GM18526 (cell line): Measurements from ENCODE around the gene MRM1.

ENCODE experiments used
- POLR2A ChIP-seq: IDR thresholded peaks from 3 replicates; pipeline ENCODE4 v1.6.1; 2011; ENCODE audit not compliant: insufficient read length; ENCODE audit errors: extremely low read depth

The MRM1 gene

DNA sequence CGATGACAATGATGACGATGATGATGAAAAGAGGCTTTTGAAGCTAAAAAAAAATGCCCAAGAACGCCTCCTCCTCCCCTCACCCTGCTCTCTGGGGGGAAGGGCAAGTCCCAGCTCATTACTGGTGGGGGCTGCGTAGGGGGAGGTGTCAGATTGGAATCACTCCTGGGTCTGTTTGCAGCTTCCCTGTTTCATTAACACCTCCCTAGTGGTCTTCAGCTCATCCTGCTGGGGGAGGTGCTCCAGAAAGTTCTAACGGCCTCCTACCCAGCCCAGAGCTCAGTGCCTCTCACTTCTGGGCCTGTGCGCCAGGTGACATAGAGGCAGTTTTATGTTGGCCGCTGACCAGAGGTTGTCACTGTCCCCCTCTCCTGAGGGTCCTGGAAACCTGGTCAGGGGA lies 12.7 kb downstream of the MRM1 start:
- no peak for TF ChIP-seq POLR2A

DNA sequence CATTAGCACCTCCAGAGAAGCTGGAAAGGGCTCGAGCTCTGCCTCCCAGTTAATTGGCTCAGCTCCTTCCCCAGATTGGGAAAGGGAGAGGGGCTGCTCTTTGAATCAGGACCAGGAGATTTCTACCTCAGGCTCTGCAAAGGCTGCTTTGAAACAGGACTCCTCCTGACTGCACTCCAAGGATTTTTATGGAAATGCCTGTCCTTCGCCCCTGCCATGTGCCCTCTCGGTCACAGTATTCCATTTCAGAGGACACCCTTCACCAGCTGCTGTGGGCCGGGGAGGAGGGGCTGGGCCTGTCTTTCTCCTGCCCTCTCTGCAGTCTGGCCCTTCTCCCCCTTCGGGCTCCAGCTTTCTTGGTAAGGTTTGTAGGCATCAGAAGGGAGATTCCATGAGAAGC lies 13.6 kb downstream of the MRM1 start:
- TF ChIP-seq POLR2A, result no peak

DNA sequence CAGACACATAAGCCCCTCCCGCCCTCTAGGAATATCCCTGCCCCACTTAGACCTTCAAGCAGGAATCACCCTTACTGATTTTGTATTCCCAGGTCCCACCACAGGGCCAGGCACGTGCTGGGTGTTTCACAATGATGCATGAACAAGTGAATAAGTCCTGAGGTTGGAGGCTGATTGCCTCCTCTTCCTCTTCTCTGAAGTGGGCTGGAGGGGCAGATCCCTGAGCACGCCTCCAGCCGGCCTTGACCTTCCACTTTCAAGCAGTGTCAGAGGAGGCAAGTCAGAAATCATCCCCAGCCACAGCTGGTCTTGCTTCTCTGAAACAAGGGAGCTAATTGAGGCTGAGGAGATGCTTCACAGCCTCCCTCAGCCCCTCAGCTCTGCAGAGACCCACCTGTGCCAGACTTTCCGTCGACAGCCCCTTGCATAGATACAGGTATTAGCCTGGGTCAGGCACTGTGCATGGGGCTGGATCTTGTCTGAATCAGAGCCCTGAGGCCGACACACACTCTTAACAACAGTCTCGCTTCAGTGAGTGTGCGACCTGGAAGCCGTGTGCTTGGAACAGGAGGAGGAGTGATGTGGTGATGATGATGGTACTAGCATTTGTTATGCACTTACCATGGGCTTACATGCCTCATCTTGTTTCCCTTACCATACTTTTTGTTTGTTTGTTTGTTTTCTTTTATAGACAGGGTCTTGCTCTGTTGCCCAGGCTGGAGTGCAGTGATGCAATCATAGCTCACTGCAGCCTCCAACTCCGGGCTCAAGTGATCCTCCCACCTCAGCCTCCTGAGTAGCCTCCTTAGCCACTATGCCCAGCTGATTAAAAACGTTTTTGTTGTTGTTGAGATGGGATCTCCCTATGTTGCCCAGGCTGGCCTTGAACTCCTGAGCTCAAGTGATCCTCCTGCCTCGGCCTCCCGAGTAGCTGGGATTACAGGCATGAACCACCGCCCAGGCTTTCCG lies 15.0 kb downstream of the MRM1 start:
- TF ChIP-seq POLR2A, result no peak

DNA sequence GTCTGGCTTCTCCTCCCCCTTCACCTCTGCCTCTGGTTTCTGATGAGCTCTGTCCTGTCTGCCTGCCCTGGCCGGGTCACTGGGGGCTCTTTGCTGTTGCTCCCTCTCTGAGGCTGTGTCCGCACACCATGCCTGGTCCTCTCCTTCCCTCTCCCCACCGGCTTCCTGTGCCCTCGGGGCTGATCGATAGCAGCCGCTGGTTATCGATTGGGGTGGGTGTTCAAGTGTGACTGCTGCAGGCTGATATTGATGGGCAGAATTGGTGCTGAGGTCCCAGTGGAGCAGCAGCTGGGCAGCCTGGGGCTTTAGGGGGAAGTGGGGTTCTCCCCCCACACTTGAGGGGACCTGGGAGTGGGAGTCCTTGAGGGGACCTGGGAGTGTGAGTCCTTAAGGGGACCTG lies 16.4 kb downstream of the MRM1 start:
- no peak for TF ChIP-seq POLR2A

DNA sequence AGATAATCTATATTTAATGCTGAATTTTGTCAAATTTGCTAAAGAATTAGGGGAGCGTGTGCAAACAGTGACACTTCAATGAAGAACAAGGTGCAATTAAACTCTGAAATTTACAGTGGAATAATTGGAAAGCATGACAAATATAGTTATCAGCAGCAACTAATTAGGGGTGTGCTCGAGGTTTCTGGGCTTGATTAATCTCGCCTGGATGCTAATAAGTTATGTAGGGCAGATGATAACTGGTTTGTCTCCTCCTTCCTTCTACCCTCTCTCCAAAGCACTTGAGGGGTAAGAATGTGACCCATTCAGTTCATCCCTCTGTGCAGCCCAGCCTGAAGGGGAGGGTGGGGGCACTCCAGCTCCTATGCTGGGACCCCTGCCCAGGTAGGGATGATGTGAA lies 21.9 kb downstream of the MRM1 start:
- TF ChIP-seq POLR2A, result no peak

DNA sequence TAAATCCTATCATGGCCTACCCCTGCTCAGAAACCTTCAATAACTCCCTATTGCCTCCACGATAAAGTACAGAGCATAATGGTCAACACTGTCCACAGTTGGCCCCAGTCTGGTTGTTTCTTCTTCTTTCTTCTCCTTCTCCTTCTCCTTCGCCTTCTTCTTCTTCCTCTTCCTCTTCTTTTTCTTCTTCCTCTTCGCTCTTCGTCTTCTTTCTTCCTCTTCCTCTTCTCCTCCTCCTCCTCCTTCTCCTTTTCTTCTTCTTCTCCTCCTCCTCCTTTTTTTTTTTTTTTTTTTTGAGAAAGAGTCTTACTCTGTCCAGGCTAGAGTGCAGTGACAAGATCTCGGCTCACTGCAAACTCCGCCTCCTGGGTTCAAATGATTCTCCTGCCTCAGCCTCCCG lies 23.8 kb downstream of the MRM1 start:
- no peak for TF ChIP-seq POLR2A

DNA sequence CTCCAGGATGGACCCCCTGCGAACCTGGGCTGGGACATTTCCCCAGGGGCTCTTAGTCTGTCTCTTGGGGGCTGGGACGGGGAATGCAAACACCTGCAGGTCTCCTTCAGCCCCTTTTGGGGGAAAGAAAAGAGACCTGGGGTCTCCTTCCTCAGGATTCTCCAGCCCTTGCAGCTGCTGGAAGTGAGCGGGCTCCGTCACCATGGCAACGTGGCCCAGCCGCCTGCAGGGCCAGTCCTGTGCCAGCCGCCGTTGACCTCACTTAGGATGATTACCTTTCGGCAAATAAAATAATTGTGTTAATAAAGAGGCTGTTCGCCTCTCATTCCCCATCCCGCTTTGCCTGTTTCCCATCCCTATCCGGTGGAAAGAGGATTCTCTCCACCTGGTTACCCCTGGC lies 25.7 kb downstream of the MRM1 start:
- no peak for TF ChIP-seq POLR2A

DNA sequence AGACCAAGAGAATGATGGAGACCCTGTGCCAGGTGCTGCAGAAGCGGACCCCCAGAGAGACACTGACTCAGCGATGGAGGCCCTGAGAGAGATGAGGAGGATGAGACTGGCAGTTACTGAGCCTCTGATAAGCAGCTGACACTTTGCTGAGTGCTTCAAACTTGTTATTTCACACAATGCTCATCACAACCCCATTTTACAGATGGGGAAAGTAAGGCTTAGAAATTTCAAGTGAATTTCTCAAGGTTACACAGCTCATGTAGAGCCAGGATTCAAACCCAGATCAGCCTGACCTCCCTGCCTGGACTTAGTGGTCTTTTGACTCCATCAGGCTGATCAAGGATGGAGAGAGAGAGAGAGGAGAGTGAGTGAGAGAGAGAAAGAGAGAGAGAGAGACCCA lies 27.2 kb downstream of the MRM1 start:
- no peak for TF ChIP-seq POLR2A

DNA sequence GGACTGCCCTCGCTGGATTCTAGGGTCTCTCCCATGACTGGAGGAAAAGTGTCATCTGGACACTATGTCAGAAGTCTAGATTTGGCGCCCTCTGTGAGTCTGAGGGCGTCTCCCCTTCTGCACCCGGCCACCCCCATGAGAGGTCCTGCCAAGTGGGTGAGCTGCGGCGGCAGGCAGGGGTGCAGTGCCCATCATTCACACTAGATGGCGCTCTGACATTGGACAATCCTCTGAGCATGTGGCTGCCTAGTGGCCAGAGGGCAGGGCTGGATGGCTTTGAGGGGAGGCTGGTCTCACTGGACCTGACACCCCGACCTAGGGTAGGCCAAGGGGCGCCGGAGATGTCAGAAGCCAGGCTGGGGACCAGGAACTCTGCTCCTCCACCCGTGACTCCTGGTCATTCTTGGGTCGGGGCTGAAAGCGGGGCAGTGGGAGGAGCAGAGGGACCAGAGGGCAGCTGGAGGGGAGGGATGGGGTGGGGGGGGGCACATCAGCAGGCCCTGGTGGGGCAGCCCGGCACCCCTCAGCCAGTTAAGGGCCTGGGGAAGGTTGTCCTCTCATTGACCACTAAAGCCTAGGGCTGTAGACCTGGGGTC lies 28.0 kb downstream of the MRM1 start:
- no peak for TF ChIP-seq POLR2A

DNA sequence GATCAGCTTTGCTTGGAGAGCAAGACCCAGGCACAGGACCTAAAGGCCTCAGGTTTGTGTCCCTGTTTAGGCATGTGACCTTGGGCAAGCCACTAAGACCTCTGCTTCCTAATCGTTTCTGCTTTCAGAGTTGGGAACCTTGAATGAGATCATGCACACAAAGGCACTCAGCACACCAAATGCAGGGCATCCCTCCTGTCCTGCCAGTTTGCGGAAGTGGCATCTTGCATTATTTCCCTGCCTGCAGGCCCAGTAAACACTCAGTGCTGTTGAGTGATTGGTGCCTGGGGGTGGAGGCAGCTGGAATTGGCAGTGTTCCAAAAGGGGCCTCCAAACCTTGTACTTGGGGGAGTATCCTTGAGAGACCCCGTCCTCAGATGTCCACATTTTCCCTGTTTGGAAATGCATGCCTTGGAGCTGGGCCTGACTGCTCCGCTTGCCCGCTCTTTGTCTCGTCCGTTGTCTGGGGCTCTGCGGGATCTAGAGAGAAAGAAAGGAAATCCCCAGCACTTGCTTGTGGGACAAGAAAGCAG lies 28.7 kb downstream of the MRM1 start:
- no peak for TF ChIP-seq POLR2A

DNA sequence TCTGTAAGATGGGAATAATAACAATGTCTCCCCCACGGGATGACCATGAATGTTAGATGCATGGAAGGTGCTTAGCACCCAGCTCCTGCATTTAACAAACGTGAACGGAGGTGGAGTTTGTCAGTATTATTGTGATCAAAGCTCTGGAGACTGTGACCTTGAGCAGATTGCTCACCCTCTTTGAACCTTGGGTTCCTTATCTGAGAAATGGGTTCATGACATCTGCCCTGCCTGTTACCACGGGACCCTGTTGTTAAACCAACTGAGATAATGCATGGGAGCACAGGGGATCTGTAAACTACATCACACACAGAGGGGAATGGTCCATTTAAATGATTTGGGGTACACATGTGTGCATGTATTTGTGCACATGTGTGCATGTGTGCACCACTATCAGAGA lies 29.6 kb downstream of the MRM1 start:
- TF ChIP-seq POLR2A, result no peak

DNA sequence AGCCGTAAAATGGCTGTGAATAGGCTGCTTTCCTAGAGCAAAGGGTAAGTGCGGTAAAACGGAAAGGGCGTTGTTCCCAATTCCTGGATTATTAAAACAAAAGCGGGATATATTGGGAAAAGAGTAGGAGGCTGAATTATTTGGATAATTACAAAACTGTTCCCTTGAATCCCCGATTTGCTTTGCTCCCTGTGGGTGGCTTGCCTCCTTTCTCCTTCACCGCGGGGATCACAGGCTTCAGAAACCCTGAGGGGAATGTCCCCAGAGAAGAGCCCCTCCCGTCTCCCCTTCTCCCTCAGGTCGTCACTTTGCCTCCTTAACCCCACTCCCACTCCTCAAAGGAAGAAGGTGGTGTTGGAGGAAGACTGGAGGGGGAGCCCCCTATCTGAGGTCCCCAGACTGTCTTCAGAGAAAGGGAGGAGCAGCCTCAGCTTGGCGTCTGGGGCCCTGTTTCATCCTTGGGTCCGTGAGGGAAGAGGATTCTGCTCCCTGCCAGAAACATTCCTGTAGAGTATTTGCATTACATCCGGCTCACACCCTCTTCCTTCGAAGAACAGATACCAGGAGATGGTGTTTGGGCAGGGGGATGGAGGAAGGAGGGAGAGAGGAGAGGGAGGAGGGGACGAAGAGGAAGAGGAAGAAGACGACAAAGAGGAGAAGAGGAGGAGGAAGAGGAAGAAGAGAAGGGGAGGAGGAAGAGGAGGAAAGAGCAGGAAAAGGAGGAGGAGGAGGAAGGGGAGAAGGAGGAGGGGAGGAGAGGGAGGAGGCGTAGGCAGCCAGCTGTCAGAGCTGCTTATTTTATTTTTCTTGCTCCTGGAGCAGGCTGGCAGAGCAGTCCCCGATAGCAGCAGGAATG lies 31.8 kb downstream of the MRM1 start:
- TF ChIP-seq POLR2A, result no peak

DNA sequence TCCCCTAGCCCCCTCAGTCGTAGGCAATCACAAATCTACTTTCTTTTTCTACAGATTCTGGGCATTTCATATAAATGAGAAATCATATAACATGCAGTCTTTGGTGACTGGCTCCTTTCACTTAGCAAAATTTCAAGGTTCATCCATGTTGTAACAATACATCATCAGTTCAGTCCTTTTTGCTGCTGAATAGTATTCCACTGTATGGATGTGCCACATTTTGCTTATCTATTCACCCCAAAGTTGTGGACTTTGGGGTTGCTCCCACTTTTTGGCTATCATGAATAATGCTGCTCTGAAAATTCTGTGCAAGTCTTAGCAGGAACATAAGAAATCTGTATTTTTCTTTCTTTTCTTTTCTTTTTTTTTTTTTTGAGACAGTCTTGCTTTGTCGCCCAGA lies 39.0 kb downstream of the MRM1 start:
- no peak for TF ChIP-seq POLR2A

DNA sequence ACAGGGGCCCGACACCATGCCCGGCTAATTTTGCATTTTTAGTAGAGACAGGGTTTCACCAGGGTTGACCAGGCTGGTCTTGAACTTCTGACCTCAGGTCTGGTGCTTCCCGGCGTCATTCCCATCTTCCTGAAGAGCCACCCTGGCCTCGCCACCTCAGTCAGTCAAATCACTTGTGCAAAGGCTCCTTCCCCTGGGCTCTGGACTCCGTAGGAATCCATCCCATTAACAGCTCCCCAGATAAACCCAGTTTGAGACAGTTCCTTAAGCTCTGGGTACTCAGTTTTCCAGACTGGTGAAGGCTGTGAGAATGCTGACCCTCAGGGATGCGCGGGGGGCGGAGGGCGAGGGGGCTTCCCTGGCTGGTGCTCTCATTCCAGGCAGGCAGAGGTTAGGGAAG lies 39.5 kb downstream of the MRM1 start:
- no peak for TF ChIP-seq POLR2A

DNA sequence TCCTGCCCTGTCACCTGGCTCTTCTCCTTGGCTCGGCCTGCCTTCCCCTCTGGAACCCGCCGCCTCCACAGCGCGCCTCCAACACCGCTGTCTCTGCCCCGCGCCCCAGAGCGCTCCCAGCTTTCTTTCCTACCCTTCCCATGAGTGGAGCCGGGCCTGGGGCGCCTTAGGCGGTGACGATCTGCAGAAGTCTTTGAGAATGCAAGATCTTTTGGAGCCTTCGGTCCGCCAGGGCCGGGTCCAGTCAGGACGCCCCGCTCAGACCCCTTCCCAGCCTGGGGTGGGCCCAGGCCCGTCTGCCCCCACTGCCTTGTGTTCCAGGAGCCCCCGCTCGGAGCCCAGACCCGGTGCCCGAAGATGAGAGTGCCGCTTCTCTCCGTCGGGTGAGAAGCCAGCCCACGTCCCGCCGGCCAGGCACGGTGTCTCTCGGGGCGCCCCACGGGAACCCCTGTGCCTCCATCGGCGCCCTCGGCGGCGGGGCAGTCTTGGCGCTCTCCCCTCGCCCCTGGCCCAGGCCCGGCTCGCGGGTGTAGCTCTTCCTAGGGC lies 40.0 kb downstream of the MRM1 start:
- no peak for TF ChIP-seq POLR2A

DNA sequence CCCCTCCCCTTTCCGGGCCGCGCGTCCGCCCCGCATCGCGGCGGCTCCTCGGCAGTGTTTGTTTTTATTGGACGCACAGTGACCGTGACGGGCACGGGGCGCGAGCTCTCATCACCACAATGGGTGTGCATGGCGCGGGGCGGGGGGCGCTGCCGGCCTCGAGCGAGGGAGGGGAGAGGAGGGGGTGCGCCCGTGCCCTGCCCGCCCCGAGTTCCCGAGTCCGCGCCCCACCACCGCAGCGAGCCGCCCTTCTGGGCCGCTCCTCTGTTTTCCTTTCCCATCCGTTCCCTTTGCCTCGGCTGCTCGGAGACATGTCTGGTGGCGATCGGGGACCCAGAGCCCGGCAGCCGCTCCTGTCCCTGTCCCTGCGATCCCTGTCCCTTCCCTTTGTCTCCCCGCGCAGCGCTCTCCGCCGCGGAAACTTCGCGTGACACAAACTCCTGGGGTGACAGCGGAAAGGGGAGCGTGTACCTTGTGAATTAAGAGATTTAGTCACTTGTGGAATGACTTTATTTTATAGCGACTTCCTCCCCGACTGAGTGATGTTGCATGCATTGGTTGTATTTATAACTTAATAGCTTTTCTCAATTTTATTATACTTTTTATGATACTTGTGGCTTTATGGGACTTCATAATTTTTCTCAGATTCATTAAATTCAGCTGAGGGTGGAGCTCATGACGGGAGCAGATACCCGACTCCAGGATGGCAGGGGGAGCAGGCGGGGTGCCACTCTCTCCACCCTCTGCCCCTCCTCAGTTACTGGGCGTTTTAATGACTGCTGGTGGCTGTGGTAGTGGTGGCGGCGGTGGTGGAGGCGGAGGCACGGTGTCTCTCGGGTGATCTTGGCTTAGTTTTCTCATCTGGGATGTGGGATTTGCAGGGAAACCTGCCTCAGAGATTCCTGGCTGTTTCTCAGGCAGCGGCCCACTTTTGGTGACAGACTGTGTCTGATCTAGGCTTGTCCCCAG lies 40.8 kb downstream of the MRM1 start:
- no peak for TF ChIP-seq POLR2A
